Epidermal melanocyte (primary cell): ENCODE measurements around the gene OR10S1.
"Not testable (repeated sequence)": the region's sequence is repeated elsewhere in the genome, so short reads cannot be mapped to it uniquely, and the experiment has no call there.

Source experiments
- DNase-seq: peaks from one replicate; pipeline ENCODE4 v3.0.0; 2011; ENCODE audit warnings: low spot score; ENCODE audit not compliant: insufficient read length

OR10S1 gene

GRCh38 chr11:123977731-123978347, at the start of gene OR10S1:
Gene OR10S1, minus strand, starts transcription at chr11:123977781. Its CDS starts 117 bp downstream, at chr11:123977664.
- no peak for DNase-seq

- no peak for DNase-seq
Measured at GRCh38 chr11:124026498-124026897, 48.9 kb upstream of the OR10S1 start, which contains the start of gene OR10G8. Gene OR10G8, plus strand, starts transcription at chr11:124026798. Its CDS starts 2,825 bp downstream, at chr11:124029623.

GRCh38 chr11:124015837-124016236, 38.3 kb upstream of the OR10S1 start:
- not testable (repeated sequence) for DNase-seq

GRCh38 chr11:124012697-124013096, 35.1 kb upstream of the OR10S1 start, which contains the start of gene OR10G4:
Gene OR10G4, plus strand, starts transcription at chr11:124012997. Its CDS starts 2,578 bp downstream, at chr11:124015575.
- no peak for DNase-seq

GRCh38 chr11:123995119-123995518, 17.5 kb upstream of the OR10S1 start, which contains the start of gene OR10G6:
Gene OR10G6, minus strand, starts transcription at chr11:123995161. Its CDS starts 0 bp downstream, at chr11:123995161.
- no peak for DNase-seq

- DNase-seq = no peak
Measured at GRCh38 chr11:123979311-123979710, 1.7 kb upstream of the OR10S1 start.

- DNase-seq = no peak
Measured at GRCh38 chr11:123976770-123977560, 616 bp downstream of the OR10S1 start.

GRCh38 chr11:123973816-123974215, 3.8 kb downstream of the OR10S1 start:
- peak; percentile 19 for DNase-seq

- DNase-seq = no peak
Measured at GRCh38 chr11:123956752-123957151, 20.8 kb downstream of the OR10S1 start.

GRCh38 chr11:123945132-123945531, 32.4 kb downstream of the OR10S1 start:
- no peak for DNase-seq

- DNase-seq = no peak
Measured at GRCh38 chr11:123943738-123944137, 33.8 kb downstream of the OR10S1 start, which contains the start of gene OR6T1. Gene OR6T1, minus strand, starts transcription at chr11:123943838. Its CDS starts 0 bp downstream, at chr11:123943838.

- no peak for DNase-seq
Measured at GRCh38 chr11:123942413-123942812, 35.2 kb downstream of the OR10S1 start.

- no peak for DNase-seq
Measured at GRCh38 chr11:123939317-123939716, 38.3 kb downstream of the OR10S1 start, which contains the start of gene OR4D5. Gene OR4D5, plus strand, starts transcription at chr11:123939617. Its CDS starts 0 bp downstream, at chr11:123939617.
